Subcutaneous preadipocyte (primary cell): ENCODE results near the gene ETV1. TPM values are rescaled to one million over a fixed set of nuclear protein-coding genes. Genes with fewer than 3 reads are reported as not detected.

Experiments used
- small RNA-seq: library from RNA; depleted of rRNA; stranded (forward); fragments of <200 nt; gene quantifications from one replicate; pipeline ENCODE3, GENCODE V24; 2012
- total RNA-seq: library from RNA; depleted of rRNA; stranded (reverse); fragments of >200 nt; gene quantifications from 2 replicates; pipeline ENCODE4 v1.2.3, GENCODE V29; 2012

The ETV1 gene
- total RNA-seq = 20.2 and 45.9 TPM in 2 replicates

GRCh38 chr7:13989126-13989948 is at the start of gene ETV1:
Gene ETV1, minus strand, starts transcription at chr7:13989666. Its CDS starts 614 bp downstream, at chr7:13989052.

Small RNAs within 50 kb of the gene (small RNA-seq; reads per million reads assigned to genes)
- not detected for gene RF00019
